ENCODE measurements around the gene CUEDC1. TPM values are rescaled to one million over a fixed set of nuclear protein-coding genes. Genes with fewer than 3 reads are reported as not detected.

The CUEDC1 gene
- total and polyA plus RNA-seq, 2 of the 13 experiments (the other 11 are each of a cell fraction or from before 2014, with no cell fraction given): 7.4 to 12.9 TPM

DNA sequence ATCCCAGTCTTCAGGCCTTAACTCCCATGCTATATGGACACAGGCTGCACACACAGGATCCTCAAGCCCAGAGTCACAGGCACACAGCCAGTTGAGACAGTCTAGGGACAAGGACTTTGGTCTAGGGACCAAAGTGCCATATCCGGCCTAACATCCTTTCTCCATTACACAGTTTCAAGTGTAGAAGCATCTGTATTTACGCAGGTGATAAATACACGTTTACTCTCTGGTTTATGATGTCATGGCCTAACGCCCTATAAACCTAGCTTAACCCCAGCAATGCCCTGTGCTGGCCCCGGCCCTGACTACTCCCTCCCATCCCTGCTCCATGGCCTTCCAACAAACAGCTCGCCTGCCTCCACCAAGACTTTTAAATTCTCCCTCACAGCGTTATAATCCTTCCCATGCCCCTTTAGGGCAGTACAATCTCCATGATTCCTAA, 17.1 kb downstream of the CUEDC1 start (continued):
- TF ChIP-seq, protein P1, sequence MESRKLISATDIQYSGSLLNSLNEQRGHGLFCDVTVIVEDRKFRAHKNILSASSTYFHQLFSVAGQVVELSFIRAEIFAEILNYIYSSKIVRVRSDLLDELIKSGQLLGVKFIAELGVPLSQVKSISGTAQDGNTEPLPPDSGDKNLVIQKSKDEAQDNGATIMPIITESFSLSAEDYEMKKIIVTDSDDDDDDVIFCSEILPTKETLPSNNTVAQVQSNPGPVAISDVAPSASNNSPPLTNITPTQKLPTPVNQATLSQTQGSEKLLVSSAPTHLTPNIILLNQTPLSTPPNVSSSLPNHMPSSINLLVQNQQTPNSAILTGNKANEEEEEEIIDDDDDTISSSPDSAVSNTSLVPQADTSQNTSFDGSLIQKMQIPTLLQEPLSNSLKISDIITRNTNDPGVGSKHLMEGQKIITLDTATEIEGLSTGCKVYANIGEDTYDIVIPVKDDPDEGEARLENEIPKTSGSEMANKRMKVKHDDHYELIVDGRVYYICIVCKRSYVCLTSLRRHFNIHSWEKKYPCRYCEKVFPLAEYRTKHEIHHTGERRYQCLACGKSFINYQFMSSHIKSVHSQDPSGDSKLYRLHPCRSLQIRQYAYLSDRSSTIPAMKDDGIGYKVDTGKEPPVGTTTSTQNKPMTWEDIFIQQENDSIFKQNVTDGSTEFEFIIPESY (CRISPR knock-in tag; IDR thresholded peaks at IDR 0.05): peak; percentile 52; the same call in 1 of the 2 replicates
- TF ChIP-seq ZNF430 (CRISPR knock-in tag; IDR thresholded peaks at IDR 0.05): no peak
- no peak for TF ChIP-seq ZNF326 (CRISPR knock-in tag; IDR thresholded peaks at IDR 0.05; ENCODE audit: borderline replicate concordance)
- TF ChIP-seq, protein P2, sequence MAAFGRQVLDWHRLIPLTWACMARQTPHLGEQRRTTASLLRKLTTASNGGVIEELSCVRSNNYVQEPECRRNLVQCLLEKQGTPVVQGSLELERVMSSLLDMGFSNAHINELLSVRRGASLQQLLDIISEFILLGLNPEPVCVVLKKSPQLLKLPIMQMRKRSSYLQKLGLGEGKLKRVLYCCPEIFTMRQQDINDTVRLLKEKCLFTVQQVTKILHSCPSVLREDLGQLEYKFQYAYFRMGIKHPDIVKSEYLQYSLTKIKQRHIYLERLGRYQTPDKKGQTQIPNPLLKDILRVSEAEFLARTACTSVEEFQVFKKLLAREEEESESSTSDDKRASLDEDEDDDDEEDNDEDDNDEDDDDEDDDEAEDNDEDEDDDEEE (CRISPR knock-in tag; IDR thresholded peaks at IDR 0.05): no peak
- peak; percentile 16 for TF ChIP-seq YY1 (IDR thresholded peaks at IDR 0.05; ENCODE audit: insufficient read depth, insufficient replicate concordance, low read depth, low read length)
- TF ChIP-seq PAX8 (CRISPR knock-in tag; IDR thresholded peaks at IDR 0.05; ENCODE audit: borderline replicate concordance): no peak
- no peak for TF ChIP-seq ZBTB1 (CRISPR knock-in tag; IDR thresholded peaks at IDR 0.05; ENCODE audit: borderline replicate concordance)
- TF ChIP-seq ZNF563 (CRISPR knock-in tag; IDR thresholded peaks at IDR 0.05): no peak
- peak; percentile 81; the same call in 1 of the 2 replicates for TF ChIP-seq ZNF441 (CRISPR knock-in tag; IDR thresholded peaks at IDR 0.05; ENCODE audit: borderline replicate concordance)
- TF ChIP-seq, protein P3, sequence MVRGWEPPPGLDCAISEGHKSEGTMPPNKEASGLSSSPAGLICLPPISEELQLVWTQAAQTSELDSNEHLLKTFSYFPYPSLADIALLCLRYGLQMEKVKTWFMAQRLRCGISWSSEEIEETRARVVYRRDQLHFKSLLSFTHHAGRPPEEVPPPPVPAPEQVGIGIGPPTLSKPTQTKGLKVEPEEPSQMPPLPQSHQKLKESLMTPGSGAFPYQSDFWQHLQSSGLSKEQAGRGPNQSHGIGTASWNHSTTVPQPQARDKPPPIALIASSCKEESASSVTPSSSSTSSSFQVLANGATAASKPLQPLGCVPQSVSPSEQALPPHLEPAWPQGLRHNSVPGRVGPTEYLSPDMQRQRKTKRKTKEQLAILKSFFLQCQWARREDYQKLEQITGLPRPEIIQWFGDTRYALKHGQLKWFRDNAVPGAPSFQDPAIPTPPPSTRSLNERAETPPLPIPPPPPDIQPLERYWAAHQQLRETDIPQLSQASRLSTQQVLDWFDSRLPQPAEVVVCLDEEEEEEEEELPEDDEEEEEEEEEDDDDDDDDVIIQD (CRISPR knock-in tag; IDR thresholded peaks at IDR 0.05; ENCODE audit: low read depth): peak; percentile 90; the same call in 1 of the 2 replicates

Data from HepG2 (cell line).